NCI-H2227 (cell line): ENCODE results near the gene RBMS1.

Experiments used
- DNase-seq: peaks from one replicate; lab custom pipeline; 2025; ENCODE audit not compliant: unreplicated experiment; lab: John Stamatoyannopoulos, UW

Gene RBMS1

GRCh38 chr2:160258492-160258805 is 235.2 kb downstream of the RBMS1 start:
- no peak for DNase-seq

GRCh38 chr2:160257743-160258491 is 235.7 kb downstream of the RBMS1 start:
- DNase-seq, result no peak

- DNase-seq, result no peak
Measured at GRCh38 chr2:160257041-160257742, 236.4 kb downstream of the RBMS1 start.

GRCh38 chr2:160256507-160256906 is 237.1 kb downstream of the RBMS1 start:
- no peak for DNase-seq

- DNase-seq, result no peak
Measured at GRCh38 chr2:160255408-160255807, 238.2 kb downstream of the RBMS1 start.

- no peak for DNase-seq
Measured at GRCh38 chr2:160254189-160254762, 239.3 kb downstream of the RBMS1 start.

- DNase-seq, result no peak
Measured at GRCh38 chr2:160253440-160254188, 240.0 kb downstream of the RBMS1 start.

GRCh38 chr2:160252900-160253299 is 240.7 kb downstream of the RBMS1 start:
- no peak for DNase-seq

GRCh38 chr2:160252278-160252887 is 241.2 kb downstream of the RBMS1 start:
- DNase-seq, result peak; percentile 64

- DNase-seq, result no peak
Measured at GRCh38 chr2:160251569-160251968, 242.0 kb downstream of the RBMS1 start.

- no peak for DNase-seq
Measured at GRCh38 chr2:160249876-160250275, 243.7 kb downstream of the RBMS1 start.

GRCh38 chr2:160247296-160248035 is 246.1 kb downstream of the RBMS1 start:
- DNase-seq, result no peak

- no peak for DNase-seq
Measured at GRCh38 chr2:160246356-160246755, 247.3 kb downstream of the RBMS1 start.

GRCh38 chr2:160245614-160246155 is 247.9 kb downstream of the RBMS1 start:
- DNase-seq, result no peak

GRCh38 chr2:160242893-160243564 is 250.6 kb downstream of the RBMS1 start:
- peak; percentile 19 for DNase-seq

- DNase-seq, result no peak
Measured at GRCh38 chr2:160241251-160242137, 252.1 kb downstream of the RBMS1 start.

- no peak for DNase-seq
Measured at GRCh38 chr2:160239436-160239835, 254.2 kb downstream of the RBMS1 start.

- no peak for DNase-seq
Measured at GRCh38 chr2:160238392-160238791, 255.2 kb downstream of the RBMS1 start.
